ENCODE data around the gene EFR3B. TPM values are rescaled to one million over a fixed set of nuclear protein-coding genes. Genes with fewer than 3 reads are reported as not detected.

EFR3B gene
- total RNA-seq, 1 experiment from 2014 or later, result 0.09 TPM

- ChIA-PET CTCF (interaction anchor here (1.2 kb wide), 1 partner anchor 67 kb away, joined by 3 read pairs; no protein-coding TSS in a partner anchor), POLR2A (no interaction called here)
- intact Hi-C loops (cut with micrococcal nuclease), result no loop called here
- no peaks in the 10 kb centered on the region for H3K4me1 Mint-ChIP-seq (ENCODE audit: insufficient read depth, unreplicated experiment)
- TF ChIP-seq CTCF (IDR thresholded peaks at IDR 0.05; ENCODE audit: unreplicated experiment), result no peak
- H3K36me3 Mint-ChIP-seq (ENCODE audit: insufficient read depth, unreplicated experiment), result peaks cover 6% of the 10 kb centered on the region
- BruUV-seq (replicated peaks), result no TSS peak
- no peaks in the 10 kb centered on the region for H3K9me3 Mint-ChIP-seq (ENCODE audit: unreplicated experiment)
- peaks cover 45% of the 10 kb centered on the region for H3K27me3 Mint-ChIP-seq (ENCODE audit: insufficient read depth, unreplicated experiment)
- DNase-seq (ENCODE audit: unreplicated experiment), result no peak
- H3K4me3 Mint-ChIP-seq (ENCODE audit: unreplicated experiment), result no peak overlapping the region
- no peak overlapping the region for H3K27ac Mint-ChIP-seq (ENCODE audit: low read depth, unreplicated experiment)
These were observed 47.9 kb downstream of the EFR3B start for GRCh38 chr2:25089605-25090315.

- H3K4me3 Mint-ChIP-seq (ENCODE audit: unreplicated experiment), result no peak overlapping the region
- H3K27ac Mint-ChIP-seq (ENCODE audit: low read depth, unreplicated experiment), result no peak overlapping the region
- H3K36me3 Mint-ChIP-seq (ENCODE audit: insufficient read depth, unreplicated experiment), result peaks cover 6% of the 10 kb centered on the region
- CTCF ChIA-PET, result no interaction called here
- TF ChIP-seq CTCF (IDR thresholded peaks at IDR 0.05; ENCODE audit: unreplicated experiment), result no peak
- H3K4me1 Mint-ChIP-seq (ENCODE audit: insufficient read depth, unreplicated experiment), result no peaks in the 10 kb centered on the region
- intact Hi-C loops (cut with micrococcal nuclease), result no loop called here
- no peak for DNase-seq (ENCODE audit: unreplicated experiment)
- no peaks in the 10 kb centered on the region for H3K9me3 Mint-ChIP-seq (ENCODE audit: unreplicated experiment)
- POLR2A ChIA-PET, result no interaction called here
- BruUV-seq (replicated peaks), result no TSS peak
- H3K27me3 Mint-ChIP-seq (ENCODE audit: insufficient read depth, unreplicated experiment), result peaks cover 34% of the 10 kb centered on the region
These were observed 48.9 kb downstream of the EFR3B start for GRCh38 chr2:25090801-25091200.

GRCh38 chr2:25091265-25091664 is 49.4 kb downstream of the EFR3B start:
- intact Hi-C loops (cut with micrococcal nuclease), result no loop called here
- no TSS peak for BruUV-seq (replicated peaks)
- H3K27ac Mint-ChIP-seq (ENCODE audit: low read depth, unreplicated experiment), result no peak overlapping the region
- H3K27me3 Mint-ChIP-seq (ENCODE audit: insufficient read depth, unreplicated experiment), result peaks cover 32% of the 10 kb centered on the region
- H3K4me1 Mint-ChIP-seq (ENCODE audit: insufficient read depth, unreplicated experiment), result no peaks in the 10 kb centered on the region
- no peak for DNase-seq (ENCODE audit: unreplicated experiment)
- H3K4me3 Mint-ChIP-seq (ENCODE audit: unreplicated experiment), result no peak overlapping the region
- H3K36me3 Mint-ChIP-seq (ENCODE audit: insufficient read depth, unreplicated experiment), result peaks cover 6% of the 10 kb centered on the region
- ChIA-PET CTCF (interaction anchor here (1.2 kb wide), 1 partner anchor 32 kb away, joined by 4 read pairs; no protein-coding TSS in a partner anchor), POLR2A (no interaction called here)
- no peaks in the 10 kb centered on the region for H3K9me3 Mint-ChIP-seq (ENCODE audit: unreplicated experiment)
- TF ChIP-seq CTCF (IDR thresholded peaks at IDR 0.05; ENCODE audit: unreplicated experiment), result no peak

- H3K4me1 Mint-ChIP-seq (ENCODE audit: insufficient read depth, unreplicated experiment), result peaks cover 3% of the 10 kb centered on the region
- H3K27ac Mint-ChIP-seq (ENCODE audit: low read depth, unreplicated experiment), result no peak overlapping the region
- H3K4me3 Mint-ChIP-seq (ENCODE audit: unreplicated experiment), result no peak overlapping the region
- peaks cover 11% of the 10 kb centered on the region for H3K27me3 Mint-ChIP-seq (ENCODE audit: insufficient read depth, unreplicated experiment)
- no peak for DNase-seq (ENCODE audit: unreplicated experiment)
- no peak for TF ChIP-seq CTCF (IDR thresholded peaks at IDR 0.05; ENCODE audit: unreplicated experiment)
- ChIA-PET CTCF (no interaction called here), POLR2A (no interaction called here)
- BruUV-seq (replicated peaks), result no TSS peak
- no peaks in the 10 kb centered on the region for H3K36me3 Mint-ChIP-seq (ENCODE audit: insufficient read depth, unreplicated experiment)
- no peaks in the 10 kb centered on the region for H3K9me3 Mint-ChIP-seq (ENCODE audit: unreplicated experiment)
- intact Hi-C loops (cut with micrococcal nuclease), result no loop called here
These were observed 56.2 kb downstream of the EFR3B start for GRCh38 chr2:25098056-25098455.

Data from MCF 10A (cell line).